SK-N-SH (cell line): ENCODE data around the gene PCNT.

Experiments used
- EP300 ChIP-seq, 2 experiments: IDR thresholded peaks; 2 replicates each; pipeline versions ENCODE4 v1.4.0 to v1.6.1; 2012; ENCODE audit warnings: borderline replicate concordance in 1 of 2, low read depth in 1 of 2, low read length in 1 of 2
- FOXM1 ChIP-seq: IDR thresholded peaks from 2 replicates; pipeline ENCODE4 v1.4.0; 2012; ENCODE audit warnings: low read depth, mild to moderate bottlenecking
- GABPA ChIP-seq: IDR thresholded peaks from 2 replicates; pipeline ENCODE4 v1.4.0; 2012; ENCODE audit warnings: low read depth, mild to moderate bottlenecking
- POLR2AphosphoS5 ChIP-seq: IDR thresholded peaks from 2 replicates; pipeline ENCODE4 v1.6.1; 2012; ENCODE audit warnings: low read depth, low read length
- RAD21 ChIP-seq: IDR thresholded peaks from 2 replicates; pipeline ENCODE4 v1.6.1; 2012; ENCODE audit warnings: mild to moderate bottlenecking, low read length
- RCOR1 ChIP-seq: fragments of 150-350 bp; IDR thresholded peaks from 2 replicates; pipeline ENCODE4 v1.6.1; 2017; ENCODE audit warnings: antibody characterized with exemption, low read length
- RFX5 ChIP-seq: IDR thresholded peaks from 2 replicates; pipeline ENCODE4 v1.6.1; 2012; ENCODE audit warnings: mild to moderate bottlenecking, improper control_type of control experiment, low read length
- RXRA ChIP-seq: IDR thresholded peaks from 2 replicates; pipeline ENCODE4 v1.4.0; 2012; ENCODE audit warnings: low read depth, mild to moderate bottlenecking, borderline replicate concordance
- SMC3 ChIP-seq: IDR thresholded peaks from 2 replicates; pipeline ENCODE4 v1.6.1; 2012; ENCODE audit warnings: low read depth, low read length, improper control_type of control experiment
- TF ChIP-seq, protein P1 (sequence below): fragments of 200-600 bp; sonication (generic); IDR thresholded peaks from 2 replicates; pipeline ENCODE4 v1.6.1; 2017; ENCODE audit warnings: antibody characterized with exemption, mild to moderate bottlenecking, moderate library complexity
- TF ChIP-seq, protein P2 (sequence below): IDR thresholded peaks from 2 replicates; pipeline ENCODE4 v1.4.0; 2012; ENCODE audit warnings: low read depth, borderline replicate concordance

DNA sequence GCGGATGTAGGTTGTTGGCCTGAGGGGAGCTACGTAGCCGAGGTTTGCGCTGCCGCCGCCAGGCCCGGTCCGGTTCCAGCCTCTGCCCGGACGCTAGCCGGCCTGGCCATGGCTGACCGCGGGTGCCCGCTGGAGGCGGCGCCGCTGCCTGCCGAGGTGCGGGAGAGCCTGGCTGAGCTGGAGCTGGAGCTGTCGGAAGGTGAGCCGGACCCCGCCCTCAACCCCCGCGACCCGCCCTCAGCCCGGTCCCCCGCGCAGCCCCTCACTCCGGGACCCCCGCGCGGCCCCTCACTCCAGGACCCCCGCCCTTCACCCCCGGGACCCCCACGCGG, 135.0 kb downstream of the PCNT start:
- TF ChIP-seq FOXM1: no peak
- TF ChIP-seq, protein P1, sequence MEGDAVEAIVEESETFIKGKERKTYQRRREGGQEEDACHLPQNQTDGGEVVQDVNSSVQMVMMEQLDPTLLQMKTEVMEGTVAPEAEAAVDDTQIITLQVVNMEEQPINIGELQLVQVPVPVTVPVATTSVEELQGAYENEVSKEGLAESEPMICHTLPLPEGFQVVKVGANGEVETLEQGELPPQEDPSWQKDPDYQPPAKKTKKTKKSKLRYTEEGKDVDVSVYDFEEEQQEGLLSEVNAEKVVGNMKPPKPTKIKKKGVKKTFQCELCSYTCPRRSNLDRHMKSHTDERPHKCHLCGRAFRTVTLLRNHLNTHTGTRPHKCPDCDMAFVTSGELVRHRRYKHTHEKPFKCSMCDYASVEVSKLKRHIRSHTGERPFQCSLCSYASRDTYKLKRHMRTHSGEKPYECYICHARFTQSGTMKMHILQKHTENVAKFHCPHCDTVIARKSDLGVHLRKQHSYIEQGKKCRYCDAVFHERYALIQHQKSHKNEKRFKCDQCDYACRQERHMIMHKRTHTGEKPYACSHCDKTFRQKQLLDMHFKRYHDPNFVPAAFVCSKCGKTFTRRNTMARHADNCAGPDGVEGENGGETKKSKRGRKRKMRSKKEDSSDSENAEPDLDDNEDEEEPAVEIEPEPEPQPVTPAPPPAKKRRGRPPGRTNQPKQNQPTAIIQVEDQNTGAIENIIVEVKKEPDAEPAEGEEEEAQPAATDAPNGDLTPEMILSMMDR: no peak
- TF ChIP-seq, protein P2, sequence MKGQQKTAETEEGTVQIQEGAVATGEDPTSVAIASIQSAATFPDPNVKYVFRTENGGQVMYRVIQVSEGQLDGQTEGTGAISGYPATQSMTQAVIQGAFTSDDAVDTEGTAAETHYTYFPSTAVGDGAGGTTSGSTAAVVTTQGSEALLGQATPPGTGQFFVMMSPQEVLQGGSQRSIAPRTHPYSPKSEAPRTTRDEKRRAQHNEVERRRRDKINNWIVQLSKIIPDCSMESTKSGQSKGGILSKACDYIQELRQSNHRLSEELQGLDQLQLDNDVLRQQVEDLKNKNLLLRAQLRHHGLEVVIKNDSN: no peak
- no peak for TF ChIP-seq RXRA
- TF ChIP-seq SMC3: 0 out of 2 replicates have a peak, but pooled peaks have one; percentile 4
- no peak for TF ChIP-seq EP300 (IDR thresholded peaks at IDR 0.05; ENCODE audit: borderline replicate concordance in 1 of 2, low read depth in 1 of 2, low read length in 1 of 2)
- no peak for TF ChIP-seq RFX5
- no peak for TF ChIP-seq RAD21
- no peak for TF ChIP-seq GABPA
- no peak for TF ChIP-seq POLR2AphosphoS5
- TF ChIP-seq RCOR1: no peak
